Suprapubic skin (tissue), 4 donors: ENCODE results near the gene CCDC9B.

Experiments used
- CTCF ChIP-seq, 2 donors: fragments of 200-600 bp in 1 of 2; fragments of 450-650 bp in 1 of 2; sonication (generic) in 1 of 2; IDR thresholded peaks; one replicate each; pipeline ENCODE4 v1.5.1; 2016 to 2019; ENCODE audit warnings: antibody characterized with exemption in 2 of 2, mild to moderate bottlenecking in 1 of 2, moderate library complexity in 1 of 2
- POLR2A ChIP-seq, 2 donors: fragments of 450-650 bp; IDR thresholded peaks; one replicate each; pipeline ENCODE4 v1.6.1; 2017; ENCODE audit warnings: antibody characterized with exemption in 2 of 2, mild to moderate bottlenecking in 2 of 2, moderate library complexity in 2 of 2
- POLR2AphosphoS5 ChIP-seq, 3 donors: sonication (generic); formaldehyde crosslinking; IDR thresholded peaks; one replicate each; pipeline ENCODE4 v1.6.1; 2017; ENCODE audit warnings: antibody characterized with exemption in 3 of 3

- TF ChIP-seq CTCF (IDR thresholded peaks at IDR 0.05): no peak
- TF ChIP-seq POLR2AphosphoS5 (IDR thresholded peaks at IDR 0.05): no peak
- TF ChIP-seq POLR2A (IDR thresholded peaks at IDR 0.05): no peak
Observed at GRCh38 chr15:40302288-40302886, 38.4 kb downstream of the CCDC9B start.
